Measurements from ENCODE around the gene PTPRR.

DNA sequence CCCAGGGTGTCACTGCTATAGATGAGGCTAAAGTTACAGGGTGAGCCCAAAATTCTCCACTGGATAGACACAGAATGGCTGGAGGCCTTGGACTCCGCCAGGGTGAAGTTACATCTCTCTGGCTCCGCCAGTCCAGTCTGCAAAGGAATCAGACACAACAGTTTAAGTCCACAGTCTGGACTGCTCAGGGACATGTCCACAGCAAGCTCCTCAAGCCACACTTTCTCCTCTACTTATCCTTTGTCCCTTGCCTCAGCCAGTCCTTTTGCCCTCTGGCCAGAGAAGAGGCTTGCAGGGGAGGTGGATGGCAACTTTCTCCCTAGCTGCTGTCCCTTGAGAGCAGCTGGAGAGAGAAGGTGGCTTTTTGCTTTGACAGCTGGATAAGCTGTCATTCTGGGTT, 311.3 kb downstream of the PTPRR start:
- TF ChIP-seq, protein P1, sequence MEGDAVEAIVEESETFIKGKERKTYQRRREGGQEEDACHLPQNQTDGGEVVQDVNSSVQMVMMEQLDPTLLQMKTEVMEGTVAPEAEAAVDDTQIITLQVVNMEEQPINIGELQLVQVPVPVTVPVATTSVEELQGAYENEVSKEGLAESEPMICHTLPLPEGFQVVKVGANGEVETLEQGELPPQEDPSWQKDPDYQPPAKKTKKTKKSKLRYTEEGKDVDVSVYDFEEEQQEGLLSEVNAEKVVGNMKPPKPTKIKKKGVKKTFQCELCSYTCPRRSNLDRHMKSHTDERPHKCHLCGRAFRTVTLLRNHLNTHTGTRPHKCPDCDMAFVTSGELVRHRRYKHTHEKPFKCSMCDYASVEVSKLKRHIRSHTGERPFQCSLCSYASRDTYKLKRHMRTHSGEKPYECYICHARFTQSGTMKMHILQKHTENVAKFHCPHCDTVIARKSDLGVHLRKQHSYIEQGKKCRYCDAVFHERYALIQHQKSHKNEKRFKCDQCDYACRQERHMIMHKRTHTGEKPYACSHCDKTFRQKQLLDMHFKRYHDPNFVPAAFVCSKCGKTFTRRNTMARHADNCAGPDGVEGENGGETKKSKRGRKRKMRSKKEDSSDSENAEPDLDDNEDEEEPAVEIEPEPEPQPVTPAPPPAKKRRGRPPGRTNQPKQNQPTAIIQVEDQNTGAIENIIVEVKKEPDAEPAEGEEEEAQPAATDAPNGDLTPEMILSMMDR (IDR thresholded peaks at IDR 0.05), result no peak
- no peak for TF ChIP-seq POLR2AphosphoS5 (IDR thresholded peaks at IDR 0.05; ENCODE audit: insufficient read depth in 1 of 2, low read depth in 1 of 2)
